PC-3 (cell line): ENCODE data around the gene PAPPA.

Experiments used
- CTCF ChIP-seq: fragments of 300-600 bp; sonication (generic); conservative IDR thresholded peaks from 2 replicates; pipeline ENCODE4 v1.5.1; 2017; ENCODE audit warnings: antibody characterized with exemption, low read depth, mild to moderate bottlenecking, low read length
- EZH2 ChIP-seq: fragments of 300-600 bp; sonication (generic); IDR thresholded peaks from one replicate; pipeline ENCODE4 v1.6.1; 2017; ENCODE audit warnings: antibody characterized with exemption, mild to moderate bottlenecking, low read length; ENCODE audit not compliant: unreplicated experiment

GRCh38 chr9:116250891-116251290 is 97.3 kb downstream of the PAPPA start:
- TF ChIP-seq CTCF (no peak), EZH2 (no peak)
